H7 (cell line): ENCODE measurements around the gene RAB11FIP3. TPM values are rescaled to one million over a fixed set of nuclear protein-coding genes. Genes with fewer than 3 reads are reported as not detected.
"Not testable (repeated sequence)": the region's sequence is repeated elsewhere in the genome, so short reads cannot be mapped to it uniquely, and the experiment has no call there.

Experiments used
- DNase-seq: peaks from one replicate; pipeline ENCODE4 v3.0.0; 2012
- H3K27me3 ChIP-seq: 2 replicates; pipeline ENCODE4 v1.6.0; 2011; ENCODE audit warnings: mild to moderate bottlenecking, low read length; ENCODE audit not compliant: control insufficient read depth, insufficient read depth
- H3K36me3 ChIP-seq: replicated peaks from 2 replicates; pipeline ENCODE4 v1.5.1; 2011; ENCODE audit warnings: low read length; ENCODE audit not compliant: control insufficient read depth, insufficient read depth
- H3K4me3 ChIP-seq: 2 replicates; pipeline ENCODE4 v1.5.1; 2011; ENCODE audit warnings: low read depth, mild to moderate bottlenecking, control low read depth, low read length, moderate library complexity; ENCODE audit not compliant: insufficient read depth
- total RNA-seq: library from RNA; depleted of rRNA; stranded (reverse); fragments of >200 nt; shearing (Covaris generic); gene quantifications from 2 replicates; pipeline ENCODE4 v1.2.3, GENCODE V29; 2014

The RAB11FIP3 gene
- total RNA-seq, 1 experiment from 2014 or later = 27.9 TPM

DNA sequence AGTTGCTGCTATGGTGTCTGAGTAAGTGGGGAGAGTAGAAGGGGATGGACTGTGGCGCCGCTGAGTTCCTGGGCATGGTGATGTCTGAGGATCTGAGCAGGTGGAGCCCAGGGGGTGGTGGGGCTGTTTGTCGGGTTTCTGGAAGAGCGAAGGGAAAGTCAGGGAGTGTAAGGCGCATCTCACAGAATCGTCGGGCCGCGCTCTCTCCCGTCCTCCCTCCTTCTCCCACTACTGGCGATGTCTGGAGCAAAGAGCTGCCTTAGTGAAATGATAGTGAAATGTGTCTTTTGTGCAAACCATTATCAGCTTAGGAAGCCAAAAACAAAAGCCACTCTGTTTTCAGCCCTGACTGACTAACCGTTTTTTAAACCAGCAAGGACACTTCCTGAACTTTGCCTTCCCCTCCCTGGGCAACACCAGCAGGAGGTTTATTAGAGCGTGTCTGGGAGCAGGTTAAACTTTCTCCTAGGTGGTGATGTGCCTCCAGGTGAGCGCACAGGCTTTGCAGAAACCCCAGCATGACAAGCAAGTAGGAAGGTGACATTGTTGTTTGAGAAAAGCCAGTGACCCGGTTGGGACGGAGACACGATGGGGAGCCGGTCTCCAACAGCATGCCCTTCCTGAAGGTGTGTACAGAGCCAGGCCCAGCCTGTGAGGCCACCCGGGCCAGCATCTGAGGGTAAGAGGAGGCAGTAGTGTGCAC, 49.1 kb downstream of the RAB11FIP3 start:
- H3K36me3 ChIP-seq = no peaks in the 10 kb centered on the region
- H3K27me3 ChIP-seq = no peaks in the 10 kb centered on the region
- no peak overlapping the region for H3K4me3 ChIP-seq
- peak; percentile 72 for DNase-seq

GRCh38 chr16:476039-476438, 50.6 kb downstream of the RAB11FIP3 start:
- H3K27me3 ChIP-seq = no peaks in the 10 kb centered on the region
- no peaks in the 10 kb centered on the region for H3K36me3 ChIP-seq
- no peak overlapping the region for H3K4me3 ChIP-seq
- DNase-seq = peak; percentile 51

- Histone ChIP-seq H3K4me3 (no peak overlapping the region), H3K27me3 (no peaks in the 10 kb centered on the region), H3K36me3 (no peaks in the 10 kb centered on the region)
- peak; percentile 44 for DNase-seq
These were observed 52.1 kb downstream of the RAB11FIP3 start for GRCh38 chr16:477301-478157.

DNA sequence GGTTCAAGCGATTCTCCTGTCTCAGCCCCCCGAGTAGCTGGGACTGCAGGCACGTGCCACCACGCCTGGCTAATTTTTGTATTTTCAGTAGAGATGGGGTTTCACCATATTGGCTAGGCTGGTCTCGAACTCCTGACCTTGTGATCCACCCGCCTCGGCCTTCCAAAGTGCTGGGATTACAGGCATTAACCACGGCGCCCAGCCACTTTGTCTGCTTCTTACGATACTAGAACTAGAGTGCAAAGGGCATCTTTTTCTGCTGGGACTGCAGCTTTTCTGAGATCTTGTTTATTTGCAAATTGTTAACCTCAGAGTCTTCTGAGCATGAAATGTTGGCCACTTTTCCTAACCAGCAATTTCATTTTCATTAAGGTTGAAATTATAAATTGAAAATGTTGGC, 52.8 kb downstream of the RAB11FIP3 start:
- H3K36me3 ChIP-seq, DNase-seq, H3K27me3 ChIP-seq, H3K4me3 ChIP-seq: not testable (repeated sequence)

DNA sequence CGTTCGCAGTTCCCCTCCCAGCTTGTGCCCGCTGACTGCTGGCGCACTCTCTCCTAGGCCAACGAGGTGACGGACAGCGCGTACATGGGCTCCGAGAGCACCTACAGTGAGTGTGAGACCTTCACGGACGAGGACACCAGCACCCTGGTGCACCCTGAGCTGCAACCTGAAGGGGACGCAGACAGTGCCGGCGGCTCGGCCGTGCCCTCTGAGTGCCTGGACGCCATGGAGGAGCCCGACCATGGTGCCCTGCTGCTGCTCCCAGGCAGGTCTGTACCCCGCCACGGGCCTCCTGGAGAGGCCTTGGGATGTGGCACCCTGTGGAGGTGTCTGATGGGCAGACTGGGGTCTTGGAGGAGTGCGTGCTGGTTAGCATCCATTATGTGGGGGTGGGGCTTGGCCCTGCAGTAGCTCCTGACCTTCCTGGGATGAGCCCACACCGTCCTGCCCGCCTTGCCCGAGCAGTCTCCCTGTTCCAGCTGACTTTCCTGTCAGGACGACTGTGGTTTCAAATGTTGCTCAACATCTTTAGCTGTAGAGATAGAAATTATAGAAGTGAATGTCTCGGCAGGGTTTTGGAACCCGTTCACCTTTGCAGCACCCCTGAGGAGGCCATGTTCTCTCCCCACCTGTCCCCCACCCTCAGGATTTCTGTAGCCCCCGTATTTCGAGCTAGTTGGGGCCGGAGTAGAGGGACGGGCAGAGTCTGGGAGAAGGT, 57.2 kb downstream of the RAB11FIP3 start:
- DNase-seq = peak; percentile 55
- Histone ChIP-seq H3K4me3 (no peak overlapping the region), H3K27me3 (no peaks in the 10 kb centered on the region), H3K36me3 (no peaks in the 10 kb centered on the region)

DNA sequence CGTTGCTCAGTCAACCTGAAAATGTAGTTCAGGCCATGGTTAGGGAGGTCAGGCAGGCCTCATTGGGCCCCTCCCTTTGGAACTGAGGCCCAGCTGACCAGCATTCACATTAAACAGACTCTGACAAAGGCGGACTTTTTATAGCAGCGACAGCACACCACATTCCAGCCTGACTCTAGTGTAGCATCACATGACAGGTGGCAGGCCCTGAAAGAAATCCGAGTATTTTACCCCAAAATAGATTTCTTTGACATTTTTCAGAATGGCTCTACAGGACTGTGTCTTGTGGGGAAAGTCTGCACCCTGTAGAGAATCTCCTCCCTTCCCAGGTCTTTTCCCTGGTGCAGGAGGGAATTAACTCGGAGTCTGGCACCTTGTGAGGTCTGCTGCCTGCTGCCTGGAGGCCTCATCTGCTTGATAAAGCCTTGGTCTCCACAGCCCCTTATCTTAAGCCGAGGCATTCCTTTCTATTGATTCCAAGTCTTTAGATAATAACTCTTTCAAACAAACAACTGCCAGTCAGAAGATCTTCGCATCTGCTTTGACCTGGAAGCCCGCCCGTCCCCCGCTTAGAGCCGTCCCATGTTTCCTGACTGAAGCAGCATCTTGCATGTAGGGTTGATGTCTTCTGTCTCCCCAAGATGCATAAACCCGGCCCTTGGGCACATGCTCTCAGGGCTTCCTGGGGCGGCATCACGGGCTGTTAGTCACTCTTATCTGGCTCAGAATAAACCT, 58.1 kb downstream of the RAB11FIP3 start:
- no peak overlapping the region for H3K4me3 ChIP-seq

GRCh38 chr16:489606-490005, 64.2 kb downstream of the RAB11FIP3 start:
- no peaks in the 10 kb centered on the region for H3K27me3 ChIP-seq
- no peak overlapping the region for H3K4me3 ChIP-seq
- DNase-seq = peak; percentile 34
- H3K36me3 ChIP-seq = peaks cover 1% of the 10 kb centered on the region

More for the DNA sequence above, 58.1 kb downstream of the RAB11FIP3 start:
- no peaks in the 10 kb centered on the region; the same call in 1 of the 2 replicates for H3K36me3 ChIP-seq
- peak; percentile 84 for DNase-seq
- no peaks in the 10 kb centered on the region for H3K27me3 ChIP-seq

GRCh38 chr16:490768-491167, 65.3 kb downstream of the RAB11FIP3 start:
- H3K4me3 ChIP-seq = no peak overlapping the region
- no peaks in the 10 kb centered on the region for H3K27me3 ChIP-seq
- H3K36me3 ChIP-seq = peaks cover 1% of the 10 kb centered on the region
- DNase-seq = no peak

DNA sequence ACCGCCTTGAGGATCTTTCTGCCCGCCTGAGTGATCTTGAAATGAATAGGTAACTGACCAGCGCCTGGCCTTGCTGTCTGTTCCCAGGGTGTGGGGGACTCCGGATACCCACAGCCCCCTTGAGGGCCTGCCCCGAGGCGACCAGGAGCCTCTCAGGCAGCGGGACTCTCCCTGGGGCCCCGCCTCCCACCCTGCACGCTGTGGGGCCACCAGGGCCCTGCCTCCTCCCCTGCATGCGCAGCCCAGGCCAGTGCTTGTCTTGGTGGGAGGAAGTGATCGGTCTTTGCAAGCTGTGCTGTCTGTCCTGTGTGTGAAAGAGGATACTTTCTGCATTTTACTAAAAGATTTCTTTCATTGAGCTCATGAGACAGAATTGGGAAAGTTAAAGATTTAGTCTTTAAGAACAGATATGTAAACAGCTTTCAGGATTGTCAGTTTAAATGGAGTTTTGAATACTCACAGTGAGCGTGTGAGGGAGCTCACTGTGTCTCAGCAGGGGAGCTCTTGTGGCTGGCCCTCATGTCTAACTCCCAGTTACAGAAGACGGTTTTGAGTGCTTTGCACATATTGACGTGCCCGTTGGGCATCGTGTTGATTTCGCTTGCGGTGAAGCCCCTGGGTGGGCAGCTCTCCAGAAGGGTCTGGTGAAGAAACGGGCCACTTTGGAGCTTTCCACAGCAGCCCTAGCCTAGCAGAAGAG, 65.9 kb downstream of the RAB11FIP3 start:
- DNase-seq = peak; percentile 73
- Histone ChIP-seq H3K4me3 (no peak overlapping the region), H3K36me3 (peaks cover 1% of the 10 kb centered on the region), H3K27me3 (no peaks in the 10 kb centered on the region)

- peaks cover 1% of the 10 kb centered on the region for H3K36me3 ChIP-seq
- H3K4me3 ChIP-seq = no peak overlapping the region
- H3K27me3 ChIP-seq = no peaks in the 10 kb centered on the region
- peak; percentile 71 for DNase-seq
These were observed 66.9 kb downstream of the RAB11FIP3 start for GRCh38 chr16:492211-492875.

DNA sequence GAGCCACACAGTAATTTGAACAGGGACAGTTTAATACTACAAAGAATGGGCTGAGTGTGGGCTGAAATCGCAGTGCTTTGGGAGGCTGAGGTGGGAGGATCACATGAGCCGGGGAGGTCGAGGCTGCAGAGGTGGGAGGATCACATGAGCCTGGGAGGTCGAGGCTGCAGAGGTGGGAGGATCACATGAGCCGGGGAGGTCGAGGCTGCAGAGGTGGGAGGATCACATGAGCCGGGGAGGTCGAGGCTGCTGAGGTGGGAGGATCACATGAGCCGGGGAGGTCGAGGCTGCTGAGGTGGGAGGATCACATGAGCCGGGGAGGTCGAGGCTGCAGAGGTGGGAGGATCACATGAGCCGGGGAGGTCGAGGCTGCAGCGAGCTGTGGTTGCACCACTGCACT, 69.2 kb downstream of the RAB11FIP3 start:
- not testable (repeated sequence) for H3K36me3 ChIP-seq, H3K4me3 ChIP-seq, H3K27me3 ChIP-seq, DNase-seq

GRCh38 chr16:495127-495748, 69.8 kb downstream of the RAB11FIP3 start:
- Histone ChIP-seq H3K36me3 (no peaks in the 10 kb centered on the region; the same call in 1 of the 2 replicates), H3K27me3 (no peaks in the 10 kb centered on the region), H3K4me3 (no peak overlapping the region)
- peak; percentile 93 for DNase-seq
